Muscle of leg (tissue), 11 donors: ENCODE measurements around the gene RABEP1. TPM values are rescaled to one million over a fixed set of nuclear protein-coding genes. Genes with fewer than 3 reads are reported as not detected.
"Not testable (repeated sequence)": the region's sequence is repeated elsewhere in the genome, so short reads cannot be mapped to it uniquely, and the experiment has no call there.

Experiments used
- DNase-seq: peaks from one replicate; pipeline ENCODE4 v3.0.0; 2013
- H3K27ac ChIP-seq: one replicate; pipeline ENCODE4 v1.5.1; 2013; ENCODE audit warnings: mild to moderate bottlenecking, low read length, control low read depth
- H3K27me3 ChIP-seq: one replicate; pipeline ENCODE4 v1.6.1; 2013; ENCODE audit warnings: low read length; ENCODE audit not compliant: control insufficient read depth, insufficient read depth
- H3K36me3 ChIP-seq: one replicate; pipeline ENCODE4 v1.6.1; 2013; ENCODE audit warnings: low read length; ENCODE audit not compliant: control insufficient read depth, insufficient read depth
- H3K4me1 ChIP-seq: one replicate; pipeline ENCODE4 v1.6.1; 2013; ENCODE audit warnings: low read length; ENCODE audit not compliant: control insufficient read depth, insufficient read depth
- H3K4me3 ChIP-seq: one replicate; pipeline ENCODE4 v1.5.1; 2013; ENCODE audit warnings: low read length, control low read depth
- H3K9me3 ChIP-seq: replicated peaks from 2 replicates; pipeline ENCODE4 v1.6.1; 2013; ENCODE audit warnings: low read depth, low read length; ENCODE audit not compliant: control insufficient read depth
- WGBS: methylation state at CpG from one replicate; pipeline ENCODE4 v1.1.5; 2013; ENCODE audit warnings: missing lambda C conversion rate; ENCODE audit not compliant: insufficient coverage; 5-methylcytosine and 5-hydroxymethylcytosine counted together
- polyA plus RNA-seq, 8 donors: library from polyadenylated mRNA; unstranded; fragments of 120-200 nt; gene quantifications; one replicate each; pipeline versions ENCODE4 v1.2.1 to v1.2.3, GENCODE V29; 2013; ENCODE audit warnings: inconsistent platforms in 1 of 8, low replicate concordance in 1 of 8; ENCODE audit not compliant: insufficient read length in 8 of 8, insufficient read depth in 1 of 8
- total RNA-seq: library from RNA; stranded (reverse); fragments of 120-200 nt; gene quantifications from one replicate; pipeline ENCODE4 v1.2.4, GENCODE V29; 2013

The RABEP1 gene
- total and polyA plus RNA-seq, 9 donors: 38.2 to 55.6 (median 51.6) TPM

GRCh38 chr17:5418858-5419355 is 136.8 kb downstream of the RABEP1 start:
- peaks cover 45% of the 10 kb centered on the region for H3K36me3 ChIP-seq
- H3K4me3 ChIP-seq: peak overlapping the region; percentile 87
- no peaks in the 10 kb centered on the region for H3K9me3 ChIP-seq
- DNase-seq: peak; percentile 71
- H3K27ac ChIP-seq: peak overlapping the region; percentile 93
- H3K4me1 ChIP-seq: peaks cover 16% of the 10 kb centered on the region
- H3K27me3 ChIP-seq: no peaks in the 10 kb centered on the region
- 0% methylated on average over 26 of the region's 26 CpGs for WGBS

- under 1% methylated on average over 48 of the region's 49 CpGs for WGBS
- Histone ChIP-seq H3K27ac (peak within 1 kb of the TSS; percentile 93), H3K36me3 (peaks cover 46% of the 10 kb centered on the region), H3K27me3 (no peaks in the 10 kb centered on the region), H3K9me3 (no peaks in the 10 kb centered on the region), H3K4me1 (peaks cover 16% of the 10 kb centered on the region), H3K4me3 (peak within 1 kb of the TSS; percentile 87)
- DNase-seq: peak; percentile 99
Observed at GRCh38 chr17:5419356-5419958, 137.4 kb downstream of the RABEP1 start, which contains the start of gene NUP88. Gene NUP88, minus strand, starts transcription at chr17:5419662. Its CDS starts 12 bp downstream, at chr17:5419650.

GRCh38 chr17:5419959-5420653 is 138.0 kb downstream of the RABEP1 start, which contains the start of gene RPAIN:
Gene RPAIN, plus strand, starts transcription at chr17:5420182. Its CDS starts 29 bp downstream, at chr17:5420211.
- Histone ChIP-seq H3K4me1 (peaks cover 16% of the 10 kb centered on the region), H3K27me3 (no peaks in the 10 kb centered on the region), H3K36me3 (peaks cover 45% of the 10 kb centered on the region), H3K27ac (peak within 1 kb of the TSS; percentile 93), H3K9me3 (no peaks in the 10 kb centered on the region), H3K4me3 (peak within 1 kb of the TSS; percentile 87)
- WGBS: 0% methylated on average over 32 of the region's 41 CpGs
- DNase-seq: peak; percentile 94

- peaks cover 16% of the 10 kb centered on the region for H3K4me1 ChIP-seq
Observed at GRCh38 chr17:5422505-5422904, 140.4 kb downstream of the RABEP1 start.

GRCh38 chr17:5424909-5425308 is 142.8 kb downstream of the RABEP1 start:
- peaks cover 64% of the 10 kb centered on the region for H3K36me3 ChIP-seq
- no peak overlapping the region for H3K4me3 ChIP-seq
- no peaks in the 10 kb centered on the region for H3K9me3 ChIP-seq
- peaks cover 8% of the 10 kb centered on the region for H3K4me1 ChIP-seq
- WGBS: no CpG with 5 or more reads among the region's 1 CpG
- no peak for DNase-seq
- no peak overlapping the region for H3K27ac ChIP-seq
- no peaks in the 10 kb centered on the region for H3K27me3 ChIP-seq

More at GRCh38 chr17:5422505-5422904, 140.4 kb downstream of the RABEP1 start:
- Histone ChIP-seq H3K4me3 (no peak overlapping the region), H3K9me3 (no peaks in the 10 kb centered on the region), H3K36me3 (peaks cover 46% of the 10 kb centered on the region), H3K27ac (no peak overlapping the region), H3K27me3 (no peaks in the 10 kb centered on the region)
- WGBS: no CpG with 5 or more reads among the region's 2 CpGs
- no peak for DNase-seq

GRCh38 chr17:5425826-5426225 is 143.7 kb downstream of the RABEP1 start:
- H3K4me1 ChIP-seq: peaks cover 3% of the 10 kb centered on the region
- 70% methylated on average over 2 of the region's 3 CpGs for WGBS
- no peak overlapping the region for H3K27ac ChIP-seq
- DNase-seq: no peak
- H3K36me3 ChIP-seq: peaks cover 71% of the 10 kb centered on the region
- no peak overlapping the region for H3K4me3 ChIP-seq
- H3K27me3 ChIP-seq: no peaks in the 10 kb centered on the region
- no peaks in the 10 kb centered on the region for H3K9me3 ChIP-seq

- Histone ChIP-seq H3K27me3 (no peaks in the 10 kb centered on the region), H3K36me3 (peaks cover 77% of the 10 kb centered on the region), H3K9me3 (no peaks in the 10 kb centered on the region), H3K27ac (no peak overlapping the region), H3K4me1 (no peaks in the 10 kb centered on the region), H3K4me3 (no peak overlapping the region)
- DNase-seq: no peak
- WGBS: 94% methylated on average over 2 of the region's 3 CpGs
Observed at GRCh38 chr17:5429191-5429887, 147.3 kb downstream of the RABEP1 start.

- H3K36me3 ChIP-seq: peaks cover 80% of the 10 kb centered on the region
- no peak for DNase-seq
- no peaks in the 10 kb centered on the region for H3K4me1 ChIP-seq
- no peaks in the 10 kb centered on the region for H3K27me3 ChIP-seq
- no peaks in the 10 kb centered on the region for H3K9me3 ChIP-seq
- no peak overlapping the region for H3K27ac ChIP-seq
- no peak overlapping the region for H3K4me3 ChIP-seq
- WGBS: no CpG with 5 or more reads among the region's 3 CpGs
Observed at GRCh38 chr17:5430413-5430999, 148.4 kb downstream of the RABEP1 start.

- not testable (repeated sequence) for DNase-seq, H3K4me1 ChIP-seq, H3K9me3 ChIP-seq, H3K27me3 ChIP-seq, H3K27ac ChIP-seq, H3K4me3 ChIP-seq
- peaks cover 77% of the 10 kb centered on the region for H3K36me3 ChIP-seq
- WGBS: 70% methylated on average over 3 of the region's 5 CpGs
Observed at GRCh38 chr17:5431234-5431633, 149.2 kb downstream of the RABEP1 start.
